HL-60/S4 treated with retinoic acid at 250 ng/mL for 4 days and 3 days (cell line): ENCODE measurements around the gene ANXA5.
"Not testable (repeated sequence)": the region's sequence is repeated elsewhere in the genome, so short reads cannot be mapped to it uniquely, and the experiment has no call there.

ENCODE experiments used
- in situ Hi-C: fragments of 300-500 bp; cut with MboI; formaldehyde crosslinking; loops from 2 replicates; pipeline ENCODE4 v1.7.0; 2022; ENCODE audit warnings: low sequenced_read_pairs

The ANXA5 gene

GRCh38 chr4:121679951-121680350, 16.8 kb downstream of the ANXA5 start:
- in situ Hi-C loops, result no loop called here

GRCh38 chr4:121679267-121679666, 17.5 kb downstream of the ANXA5 start:
- in situ Hi-C loops, result no loop called here

- in situ Hi-C loops, result no loop called here
These were observed 19.3 kb downstream of the ANXA5 start for GRCh38 chr4:121677524-121677923.

- in situ Hi-C loops, result no loop called here
These were observed 20.3 kb downstream of the ANXA5 start for GRCh38 chr4:121676345-121677075.

- in situ Hi-C loops, result no loop called here
These were observed 21.1 kb downstream of the ANXA5 start for GRCh38 chr4:121675715-121676114.

- in situ Hi-C loops, result no loop called here
These were observed 22.1 kb downstream of the ANXA5 start for GRCh38 chr4:121674696-121675095.

- in situ Hi-C loops, result no loop called here
These were observed 22.6 kb downstream of the ANXA5 start for GRCh38 chr4:121674191-121674590.

- in situ Hi-C loops, result no loop called here
These were observed 27.6 kb downstream of the ANXA5 start for GRCh38 chr4:121669163-121669550.

- in situ Hi-C loops, result no loop called here
These were observed 28.2 kb downstream of the ANXA5 start for GRCh38 chr4:121668368-121669162.

GRCh38 chr4:121666091-121666679, 30.6 kb downstream of the ANXA5 start:
- in situ Hi-C loops, result no loop called here

- in situ Hi-C loops, result no loop called here
These were observed 31.4 kb downstream of the ANXA5 start for GRCh38 chr4:121665371-121665770.

GRCh38 chr4:121662225-121662624, 34.6 kb downstream of the ANXA5 start:
- in situ Hi-C loops, result no loop called here

GRCh38 chr4:121660175-121660933, 36.4 kb downstream of the ANXA5 start:
- in situ Hi-C loops, result not testable (repeated sequence)

GRCh38 chr4:121658125-121658524, 38.7 kb downstream of the ANXA5 start:
- in situ Hi-C loops, result no loop called here

- in situ Hi-C loops, result no loop called here
These were observed 40.5 kb downstream of the ANXA5 start for GRCh38 chr4:121656269-121656641.

GRCh38 chr4:121655320-121656268, 41.2 kb downstream of the ANXA5 start:
- in situ Hi-C loops, result no loop called here

- in situ Hi-C loops, result no loop called here
These were observed 42.0 kb downstream of the ANXA5 start for GRCh38 chr4:121654738-121655137.

GRCh38 chr4:121653986-121654385, 42.8 kb downstream of the ANXA5 start:
- in situ Hi-C loops, result no loop called here

GRCh38 chr4:121653214-121653613, 43.6 kb downstream of the ANXA5 start:
- in situ Hi-C loops, result no loop called here

GRCh38 chr4:121651597-121651996, 45.2 kb downstream of the ANXA5 start:
- in situ Hi-C loops, result no loop called here
